Esophagus muscularis mucosa (tissue), 4 donors: Measurements from ENCODE around the gene CDK2AP2.

Experiments
- CTCF ChIP-seq, 3 experiments: fragments of 200-600 bp in 2 of 3; fragments of 450-650 bp in 1 of 3; sonication (generic) in 2 of 3; IDR thresholded peaks; one replicate each; pipeline ENCODE4 v1.5.1; 2017 to 2019; ENCODE audit warnings: antibody characterized with exemption in 3 of 3, mild to moderate bottlenecking in 2 of 3, moderate library complexity in 1 of 3
- EP300 ChIP-seq: sonication (generic); formaldehyde crosslinking; IDR thresholded peaks from one replicate; pipeline ENCODE4 v1.6.1; 2017; ENCODE audit warnings: antibody characterized with exemption
- POLR2A ChIP-seq: fragments of 450-650 bp; IDR thresholded peaks from one replicate; pipeline ENCODE4 v1.6.1; 2017; ENCODE audit warnings: antibody characterized with exemption, moderate library complexity, mild to moderate bottlenecking, low read depth
- POLR2AphosphoS5 ChIP-seq, 2 donors: sonication (generic); formaldehyde crosslinking; IDR thresholded peaks; one replicate each; pipeline ENCODE4 v1.6.1; 2017; ENCODE audit warnings: antibody characterized with exemption in 2 of 2

DNA sequence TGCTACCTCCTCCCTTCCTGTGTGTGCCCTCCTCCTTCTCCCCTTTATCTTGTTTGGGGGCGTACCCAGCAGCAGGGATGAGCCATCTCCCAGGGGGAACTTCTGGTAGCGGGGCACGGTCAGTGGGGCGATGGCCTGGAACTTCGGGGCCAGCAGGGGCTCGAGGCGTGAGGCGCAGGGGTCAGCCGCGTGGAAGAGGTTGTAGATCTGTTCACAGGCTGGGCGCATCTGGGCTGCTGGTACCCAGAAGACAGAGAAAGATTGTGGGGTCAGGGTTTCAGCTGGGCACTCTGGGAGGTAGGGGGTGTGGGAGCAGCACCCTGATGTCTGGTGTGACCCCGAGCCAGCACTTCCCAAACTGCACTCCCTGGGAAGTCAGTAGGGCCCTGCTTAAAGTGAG is 11.8 kb downstream of the CDK2AP2 start:
- TF ChIP-seq CTCF (IDR thresholded peaks at IDR 0.05): no peak
- no peak for TF ChIP-seq POLR2A
- TF ChIP-seq POLR2AphosphoS5 (IDR thresholded peaks at IDR 0.05): no peak
- no peak for TF ChIP-seq EP300
